K562 treated with DMSO at 1 percent for 4 hours (cell line): ENCODE results near the gene CCDC180. TPM values are rescaled to one million over a fixed set of nuclear protein-coding genes. Genes with fewer than 3 reads are reported as not detected.

Experiments used
- total RNA-seq: library from RNA; unstranded; fragments of 300-600 nt; gene quantifications from 2 replicates; pipeline ENCODE4 v1.2.3, GENCODE V29; 2022; ENCODE audit not compliant: insufficient read depth

Gene CCDC180
- 1.2 and 2.2 TPM in 2 replicates for total RNA-seq

GRCh38 chr9:97307500-97308163, at the start of gene CCDC180:
TSS of gene CCDC180 (plus strand) at chr9:97307659. CDS start at chr9:97308064, 405 bp downstream.

Other genes with a start within 250 kb of the CCDC180 start
- gene TDRD7, start 104.4 kb downstream of the CCDC180 start, total RNA-seq = 7.0 and 9.4 TPM in 2 replicates
- gene TMOD1, start 194.0 kb downstream of the CCDC180 start, total RNA-seq = 12.0 and 15.1 TPM in 2 replicates